WTC11 (cell line): ENCODE measurements around the gene PRDM5. TPM values are rescaled to one million over a fixed set of nuclear protein-coding genes. Genes with fewer than 3 reads are reported as not detected.

ENCODE experiments used
- ATAC-seq: fragments of 200-7000 bp; cut with Tn5 transposase; 2 replicates; pipeline ENCODE4 v1.10.0; 2021; ENCODE audit warnings: mild to moderate bottlenecking, moderate library complexity
- CTCF ChIA-PET: fragments of 300-600 bp; sonication (Branson Sonifier 250); formaldehyde crosslinking; loops from one replicate; lab custom pipeline; 2021; ENCODE audit warnings: antibody characterized with exemption; lab: Charles Lee
- POLR2A ChIA-PET: fragments of 350-600 bp; sonication (Branson Sonifier 250); formaldehyde crosslinking; loops from one replicate; lab custom pipeline; 2021; ENCODE audit warnings: antibody characterized with exemption; lab: Charles Lee
- DNase-seq: peaks from one replicate; pipeline ENCODE4 v3.0.0; 2021; ENCODE audit warnings: low spot score
- H3K27ac Mint-ChIP-seq: 2 replicates; pipeline ENCODE4 v1.8.0; 2021; ENCODE audit warnings: mixed read lengths
- H3K27me3 Mint-ChIP-seq: 2 replicates; pipeline ENCODE4 v1.8.0; 2021; ENCODE audit warnings: low read depth, mild to moderate bottlenecking, moderate library complexity, mixed read lengths
- H3K36me3 Mint-ChIP-seq: 2 replicates; pipeline ENCODE4 v1.8.0; 2021; ENCODE audit warnings: mixed read lengths
- H3K4me1 Mint-ChIP-seq: 2 replicates; pipeline ENCODE4 v1.8.0; 2022; ENCODE audit warnings: mixed read lengths
- H3K4me3 Mint-ChIP-seq: 2 replicates; pipeline ENCODE4 v1.8.0; 2021; ENCODE audit warnings: mild to moderate bottlenecking, moderate library complexity, mixed read lengths
- H3K9me3 Mint-ChIP-seq: 2 replicates; pipeline ENCODE4 v1.8.0; 2021; ENCODE audit warnings: mixed read lengths
- ARID4B ChIP-seq: sonication (generic); formaldehyde crosslinking; IDR thresholded peaks from 2 replicates; pipeline ENCODE4 v1.8.0; 2023; ENCODE audit warnings: missing genetic modification reagents, mild to moderate bottlenecking, borderline replicate concordance
- ATF3 ChIP-seq: sonication (generic); formaldehyde crosslinking; conservative IDR thresholded peaks from 2 replicates; pipeline ENCODE4 v1.8.1; 2022; ENCODE audit warnings: mild to moderate bottlenecking, missing genetic modification reagents
- E2F1 ChIP-seq: sonication (generic); formaldehyde crosslinking; IDR thresholded peaks from 2 replicates; pipeline ENCODE4 v1.8.0; 2022; ENCODE audit warnings: mild to moderate bottlenecking, missing genetic modification reagents
- ELF4 ChIP-seq: sonication (generic); formaldehyde crosslinking; IDR thresholded peaks from 2 replicates; pipeline ENCODE4 v1.8.1; 2022; ENCODE audit warnings: low read depth, mild to moderate bottlenecking, moderate library complexity, missing genetic modification reagents
- EMX1 ChIP-seq: fragments of 250-450 bp; sonication (Bioruptor Pico); IDR thresholded peaks from 2 replicates; pipeline ENCODE4 v1.8.0; 2021; ENCODE audit warnings: mild to moderate bottlenecking
- ETV6 ChIP-seq: sonication (generic); formaldehyde crosslinking; IDR thresholded peaks from 2 replicates; pipeline ENCODE4 v1.8.1; 2022; ENCODE audit warnings: mild to moderate bottlenecking, missing genetic modification reagents
- HMGA2 ChIP-seq: fragments of 250-450 bp; sonication (Bioruptor Pico); IDR thresholded peaks from 2 replicates; pipeline ENCODE4 v1.4.0; 2021; ENCODE audit warnings: mild to moderate bottlenecking, moderate library complexity
- IRF2 ChIP-seq: sonication (generic); formaldehyde crosslinking; IDR thresholded peaks from 2 replicates; pipeline ENCODE4 v1.8.0; 2022; ENCODE audit warnings: low read depth, missing genetic modification reagents, borderline replicate concordance
- JAZF1 ChIP-seq: fragments of 250-450 bp; sonication (Bioruptor Pico); IDR thresholded peaks from 2 replicates; pipeline ENCODE4 v1.9.0; 2021; ENCODE audit warnings: moderate library complexity, mild to moderate bottlenecking, inconsistent platforms
- NFYB ChIP-seq: sonication (generic); formaldehyde crosslinking; conservative IDR thresholded peaks from 2 replicates; pipeline ENCODE4 v1.8.0; 2022; ENCODE audit warnings: low read depth, missing genetic modification reagents
- OVOL2 ChIP-seq: fragments of 250-450 bp; sonication (Bioruptor Pico); IDR thresholded peaks from 2 replicates; pipeline ENCODE4 v1.9.0; 2021; ENCODE audit warnings: mild to moderate bottlenecking, borderline replicate concordance
- RORB ChIP-seq: fragments of 250-450 bp; sonication (Bioruptor Pico); IDR thresholded peaks from 2 replicates; pipeline ENCODE4 v1.9.0; 2021; ENCODE audit warnings: mild to moderate bottlenecking
- SMAD3 ChIP-seq: sonication (generic); formaldehyde crosslinking; IDR thresholded peaks from 2 replicates; pipeline ENCODE4 v1.8.0; 2022; ENCODE audit warnings: missing genetic modification reagents, mild to moderate bottlenecking, borderline replicate concordance
- USF1 ChIP-seq: sonication (generic); formaldehyde crosslinking; IDR thresholded peaks from 2 replicates; pipeline ENCODE4 v1.8.0; 2022; ENCODE audit warnings: mild to moderate bottlenecking, missing genetic modification reagents
- ZNF425 ChIP-seq: fragments of 250-450 bp; sonication (Bioruptor Pico); conservative IDR thresholded peaks from 2 replicates; pipeline ENCODE4 v1.9.0; 2021; ENCODE audit warnings: mild to moderate bottlenecking
- ZNF671 ChIP-seq: fragments of 250-450 bp; sonication (Bioruptor Pico); IDR thresholded peaks from 2 replicates; pipeline ENCODE4 v1.8.0; 2021; ENCODE audit warnings: mild to moderate bottlenecking
- total RNA-seq: library from RNA; stranded (reverse); gene quantifications from 3 replicates; pipeline ENCODE4 v1.2.3, GENCODE V29; 2021

PRDM5 gene
- total RNA-seq, 1 experiment from 2014 or later = 47.0 TPM

- no peak for TF ChIP-seq OVOL2
- no peak for TF ChIP-seq ZNF671
- TF ChIP-seq E2F1 = no peak
- TF ChIP-seq HMGA2 (CRISPR knock-in tag) = no peak
- no peak for TF ChIP-seq NFYB (CRISPR knock-in tag)
- TF ChIP-seq IRF2 = no peak
- TF ChIP-seq ATF3 (CRISPR knock-in tag) = no peak
- no peak for TF ChIP-seq ARID4B (CRISPR knock-in tag)
- no peak for TF ChIP-seq ELF4 (CRISPR knock-in tag)
Measured at GRCh38 chr4:120830204-120830603, 92.3 kb downstream of the PRDM5 start (continued).

GRCh38 chr4:120829113-120829831 is 93.3 kb downstream of the PRDM5 start:
- no peaks in the 10 kb centered on the region for H3K27me3 Mint-ChIP-seq
- ChIA-PET CTCF (no interaction called here), POLR2A (no interaction called here)
- TF ChIP-seq EMX1 (CRISPR knock-in tag) (no peak), USF1 (CRISPR knock-in tag) (no peak), ZNF425 (CRISPR knock-in tag) (no peak)
- H3K4me1 Mint-ChIP-seq = peaks cover 10% of the 10 kb centered on the region
- H3K36me3 Mint-ChIP-seq = peaks cover 7% of the 10 kb centered on the region
- no peak overlapping the region for H3K4me3 Mint-ChIP-seq
- no peak for ATAC-seq
- H3K9me3 Mint-ChIP-seq = peaks cover 9% of the 10 kb centered on the region
- DNase-seq = no peak
- no peak overlapping the region for H3K27ac Mint-ChIP-seq

GRCh38 chr4:120826853-120827252 is 95.7 kb downstream of the PRDM5 start:
- H3K4me3 Mint-ChIP-seq = no peak overlapping the region
- CTCF ChIA-PET = no interaction called here
- ATAC-seq = no peak
- H3K9me3 Mint-ChIP-seq = no peaks in the 10 kb centered on the region
- H3K27me3 Mint-ChIP-seq = no peaks in the 10 kb centered on the region
- POLR2A ChIA-PET = no interaction called here
- no peak for TF ChIP-seq ETV6 (CRISPR knock-in tag)
- no peak for TF ChIP-seq RORB (CRISPR knock-in tag)
- no peak for TF ChIP-seq SMAD3 (CRISPR knock-in tag)
- TF ChIP-seq JAZF1 = no peak
- no peaks in the 10 kb centered on the region for H3K36me3 Mint-ChIP-seq
- no peak for DNase-seq
- H3K27ac Mint-ChIP-seq = no peak overlapping the region
- peaks cover 24% of the 10 kb centered on the region for H3K4me1 Mint-ChIP-seq
